HepG2 (cell line): Measurements from ENCODE around the gene ZNF226. TPM values are rescaled to one million over a fixed set of nuclear protein-coding genes. Genes with fewer than 3 reads are reported as not detected.
A peak's percentile ranks its signal among the peaks of the same experiment; 100 is the strongest.

ENCODE experiments used
- AHR ChIP-seq: IDR thresholded peaks from 2 replicates; pipeline ENCODE4 v1.6.1; 2018; ENCODE audit warnings: missing genetic modification reagents, missing compliant biosample characterization
- ARNT2 ChIP-seq: sonication (generic); formaldehyde crosslinking; IDR thresholded peaks from 2 replicates; pipeline ENCODE4 v1.8.0; 2022; ENCODE audit warnings: mild to moderate bottlenecking, low read depth, missing genetic modification reagents, moderate library complexity
- ATM ChIP-seq: fragments of 450-650 bp; IDR thresholded peaks from 2 replicates; pipeline ENCODE4 v1.7.1; 2017; ENCODE audit warnings: mild to moderate bottlenecking, borderline replicate concordance
- HMGXB4 ChIP-seq, 2 experiments: sonication (generic) in 1 of 2; formaldehyde crosslinking in 1 of 2; IDR thresholded peaks; 2 replicates each; pipeline versions ENCODE4 v1.4.0 to v1.6.1; 2018 to 2020; ENCODE audit warnings: missing genetic modification reagents in 2 of 2, borderline replicate concordance in 1 of 2, low read depth in 1 of 2, mild to moderate bottlenecking in 1 of 2, missing biosample characterization in 1 of 2
- NCOA1 ChIP-seq: sonication (generic); formaldehyde crosslinking; IDR thresholded peaks from 2 replicates; pipeline ENCODE4 v1.9.0; 2021; ENCODE audit warnings: missing genetic modification reagents
- POGZ ChIP-seq: sonication (generic); formaldehyde crosslinking; IDR thresholded peaks from 2 replicates; pipeline ENCODE4 v1.4.0; 2020; ENCODE audit warnings: mild to moderate bottlenecking, missing genetic modification reagents
- SP140L ChIP-seq: sonication (generic); formaldehyde crosslinking; IDR thresholded peaks from 2 replicates; pipeline ENCODE4 v1.4.0; 2020; ENCODE audit warnings: missing genetic modification reagents, borderline replicate concordance
- SPEN ChIP-seq: sonication (generic); formaldehyde crosslinking; IDR thresholded peaks from 2 replicates; pipeline ENCODE4 v1.5.1; 2020; ENCODE audit warnings: low read depth, mild to moderate bottlenecking, missing genetic modification reagents
- TOPORS ChIP-seq: sonication (generic); formaldehyde crosslinking; IDR thresholded peaks from 2 replicates; pipeline ENCODE4 v1.8.0; 2023; ENCODE audit warnings: mild to moderate bottlenecking, missing genetic modification reagents
- UBTF ChIP-seq: sonication (generic); formaldehyde crosslinking; IDR thresholded peaks from 2 replicates; pipeline ENCODE4 v1.4.0; 2020; ENCODE audit warnings: mild to moderate bottlenecking, missing genetic modification reagents
- ZBTB2 ChIP-seq: sonication (generic); formaldehyde crosslinking; IDR thresholded peaks from 2 replicates; pipeline ENCODE4 v1.8.0; 2022; ENCODE audit warnings: low read depth, missing genetic modification reagents
- ZBTB3 ChIP-seq: sonication (generic); formaldehyde crosslinking; IDR thresholded peaks from 2 replicates; pipeline ENCODE4 v1.4.0; 2020; ENCODE audit warnings: low read depth, mild to moderate bottlenecking, moderate library complexity, missing genetic modification reagents, borderline replicate concordance
- ZKSCAN8 ChIP-seq: IDR thresholded peaks from 2 replicates; pipeline ENCODE4 v1.6.1; 2016; ENCODE audit warnings: borderline replicate concordance, missing genetic modification reagents, missing compliant biosample characterization
- ZNF20 ChIP-seq: sonication (generic); formaldehyde crosslinking; IDR thresholded peaks from 2 replicates; pipeline ENCODE4 v1.4.0; 2020; ENCODE audit warnings: mild to moderate bottlenecking, moderate library complexity, missing genetic modification reagents
- ZNF513 ChIP-seq: sonication (generic); formaldehyde crosslinking; conservative IDR thresholded peaks from 2 replicates; pipeline ENCODE4 v1.5.0; 2020; ENCODE audit warnings: missing genetic modification reagents
- ZNF652 ChIP-seq: IDR thresholded peaks from 2 replicates; pipeline ENCODE4 v1.6.1; 2016; ENCODE audit warnings: low read depth, borderline replicate concordance
- ZNF670 ChIP-seq: sonication (generic); formaldehyde crosslinking; IDR thresholded peaks from 2 replicates; pipeline ENCODE4 v1.8.0; 2022; ENCODE audit warnings: mild to moderate bottlenecking, missing genetic modification reagents, borderline replicate concordance
- ZNF792 ChIP-seq: IDR thresholded peaks from 2 replicates; pipeline ENCODE4 v1.6.1; 2016
- polyA plus RNA-seq, 8 experiments: library from polyadenylated mRNA; depleted of rRNA in 3 of 8; stranded (reverse) in 7 of 8; unstranded in 1 of 8; fragments of >200 nt; fragmentation: Illumina TruSeq in 4 of 8; extraction: Trizol in 4 of 8; gene quantifications; 2 replicates each; pipeline versions ENCODE4 v1.2.1 to v1.2.3, GENCODE V29; 2011 to 2016; ENCODE audit warnings: low read depth in 4 of 8, missing spikeins in 1 of 8, mixed read lengths in 1 of 8; ENCODE audit not compliant: insufficient read depth in 1 of 8
- total RNA-seq, 5 experiments: library from RNA; depleted of rRNA; stranded (reverse); fragments of >200 nt; fragmentation: Illumina TruSeq; extraction: Trizol; gene quantifications; 2 replicates each; pipeline ENCODE4 v1.2.3, GENCODE V29; 2016; ENCODE audit warnings: low read depth in 1 of 5
- TF ChIP-seq, protein P1 (sequence below): sonication (generic); formaldehyde crosslinking; IDR thresholded peaks from 2 replicates; pipeline ENCODE4 v1.4.0; 2020; ENCODE audit warnings: missing genetic modification reagents, borderline replicate concordance

ZNF226 gene
- total and polyA plus RNA-seq, 2 of the 13 experiments (the other 11 are each of a cell fraction or from before 2014, with no cell fraction given): 8.3 to 16.0 TPM

DNA sequence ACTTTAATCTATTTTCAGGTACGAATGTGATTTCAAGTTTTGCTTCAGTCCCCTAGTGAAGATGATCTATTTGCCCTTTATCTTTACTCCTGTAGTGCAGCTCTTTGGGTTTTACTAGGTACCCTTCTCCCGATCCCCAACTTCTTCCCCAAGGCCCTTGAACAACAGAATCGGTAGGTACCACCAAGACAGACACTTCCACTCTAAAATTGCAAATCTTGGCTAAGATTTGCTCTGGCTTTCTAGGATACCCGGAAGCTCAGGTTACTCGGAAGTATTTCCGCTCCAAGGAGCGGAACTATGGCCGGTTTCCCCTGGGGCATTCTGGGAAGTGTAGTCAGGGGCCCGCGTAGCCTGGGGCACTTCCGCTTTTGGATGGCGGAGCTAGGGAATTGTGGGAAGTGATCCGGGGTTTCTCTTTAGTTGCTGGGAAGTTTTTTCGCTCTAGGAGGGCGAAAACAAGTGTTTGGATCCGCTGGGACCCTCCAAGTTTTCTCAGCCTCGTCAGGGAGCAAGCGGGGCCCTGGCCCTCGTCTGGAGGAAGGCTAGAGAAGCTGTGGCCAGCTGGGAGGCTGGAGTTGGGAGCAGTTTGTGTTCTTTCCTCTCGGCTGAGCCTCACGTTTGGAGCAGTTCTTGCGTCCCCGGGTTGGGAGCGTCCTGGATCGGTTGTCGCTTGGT, 42.4 kb downstream of the ZNF226 start (continued):
- TF ChIP-seq UBTF (CRISPR knock-in tag): peak; percentile 38; the same call in 1 of the 2 replicates
- TF ChIP-seq ZNF792 (CRISPR knock-in tag): no peak
- no peak for TF ChIP-seq TOPORS (CRISPR knock-in tag)
- peak; percentile 71; the same call in 1 of the 2 replicates for TF ChIP-seq SPEN (CRISPR knock-in tag)
- TF ChIP-seq ZNF20 (CRISPR knock-in tag): no peak
- TF ChIP-seq ARNT2 (CRISPR knock-in tag): 0 out of 2 replicates have a peak, but pooled peaks have one; percentile 21
- no peak for TF ChIP-seq ZBTB2 (CRISPR knock-in tag)
- peak; percentile 85 for TF ChIP-seq POGZ (CRISPR knock-in tag)
- TF ChIP-seq ATM: no peak
- TF ChIP-seq, protein P1, sequence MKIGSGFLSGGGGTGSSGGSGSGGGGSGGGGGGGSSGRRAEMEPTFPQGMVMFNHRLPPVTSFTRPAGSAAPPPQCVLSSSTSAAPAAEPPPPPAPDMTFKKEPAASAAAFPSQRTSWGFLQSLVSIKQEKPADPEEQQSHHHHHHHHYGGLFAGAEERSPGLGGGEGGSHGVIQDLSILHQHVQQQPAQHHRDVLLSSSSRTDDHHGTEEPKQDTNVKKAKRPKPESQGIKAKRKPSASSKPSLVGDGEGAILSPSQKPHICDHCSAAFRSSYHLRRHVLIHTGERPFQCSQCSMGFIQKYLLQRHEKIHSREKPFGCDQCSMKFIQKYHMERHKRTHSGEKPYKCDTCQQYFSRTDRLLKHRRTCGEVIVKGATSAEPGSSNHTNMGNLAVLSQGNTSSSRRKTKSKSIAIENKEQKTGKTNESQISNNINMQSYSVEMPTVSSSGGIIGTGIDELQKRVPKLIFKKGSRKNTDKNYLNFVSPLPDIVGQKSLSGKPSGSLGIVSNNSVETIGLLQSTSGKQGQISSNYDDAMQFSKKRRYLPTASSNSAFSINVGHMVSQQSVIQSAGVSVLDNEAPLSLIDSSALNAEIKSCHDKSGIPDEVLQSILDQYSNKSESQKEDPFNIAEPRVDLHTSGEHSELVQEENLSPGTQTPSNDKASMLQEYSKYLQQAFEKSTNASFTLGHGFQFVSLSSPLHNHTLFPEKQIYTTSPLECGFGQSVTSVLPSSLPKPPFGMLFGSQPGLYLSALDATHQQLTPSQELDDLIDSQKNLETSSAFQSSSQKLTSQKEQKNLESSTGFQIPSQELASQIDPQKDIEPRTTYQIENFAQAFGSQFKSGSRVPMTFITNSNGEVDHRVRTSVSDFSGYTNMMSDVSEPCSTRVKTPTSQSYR: no peak
- TF ChIP-seq NCOA1 (CRISPR knock-in tag): no peak
- no peak for TF ChIP-seq ZNF652 (CRISPR knock-in tag)
- TF ChIP-seq ZBTB3 (CRISPR knock-in tag): no peak
- TF ChIP-seq ZKSCAN8: no peak
- no peak for TF ChIP-seq ZNF670 (CRISPR knock-in tag)
- TF ChIP-seq AHR: no peak
- no peak for TF ChIP-seq ZNF513 (CRISPR knock-in tag)
- TF ChIP-seq HMGXB4 (CRISPR knock-in tag; IDR thresholded peaks at IDR 0.05; ENCODE audit: borderline replicate concordance in 1 of 2, low read depth in 1 of 2): peak in 1 of 2 experiments; percentile 53; a peak in 1 of 4 replicates
- TF ChIP-seq SP140L: no peak
